CMK (cell line): Measurements from ENCODE around the gene CUX1.
"Not testable (repeated sequence)": the region's sequence is repeated elsewhere in the genome, so short reads cannot be mapped to it uniquely, and the experiment has no call there.

Source experiments
- DNase-seq: peaks from one replicate; pipeline ENCODE4 v3.0.0-alpha.2; 2010; ENCODE audit warnings: low read depth

Gene CUX1

DNA sequence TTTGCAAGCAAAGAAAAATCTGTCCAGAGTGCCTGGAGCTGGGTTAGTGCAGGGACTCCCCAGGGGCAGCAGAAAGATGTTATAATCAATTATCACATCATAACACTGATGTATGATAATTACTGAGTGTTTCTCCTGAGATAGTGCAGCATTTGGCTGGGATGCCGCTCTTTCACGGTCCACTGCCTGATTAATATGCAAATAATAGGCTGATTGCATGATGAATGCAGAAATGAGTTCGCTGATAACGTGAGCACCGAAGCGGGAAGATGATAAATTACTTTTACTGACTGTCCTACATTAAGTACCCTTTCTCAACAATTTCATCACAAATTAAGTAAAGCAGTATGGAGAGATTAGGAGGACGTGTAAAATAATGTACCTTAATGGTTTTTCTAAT lies 397.8 kb downstream of the CUX1 start:
- no peak for DNase-seq

DNA sequence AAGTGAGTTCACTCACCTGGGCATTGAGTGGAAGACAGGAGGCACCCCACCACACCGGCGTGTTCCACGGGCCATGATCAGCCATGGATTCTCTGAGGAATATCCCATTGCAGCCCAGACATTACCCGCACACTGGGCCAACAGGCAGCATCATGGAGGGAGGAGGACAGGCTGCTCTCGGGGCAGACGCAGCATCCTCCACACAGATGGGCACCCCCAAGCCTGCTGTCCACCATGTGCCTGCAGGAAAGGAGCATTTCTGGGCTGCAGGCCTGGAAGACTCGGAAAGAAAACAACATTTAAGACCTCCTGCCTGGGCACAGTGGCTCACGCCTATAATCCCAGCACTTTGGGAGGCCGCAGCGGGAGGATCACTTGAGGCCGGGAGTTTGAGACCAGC lies 398.3 kb downstream of the CUX1 start:
- no peak for DNase-seq

DNA sequence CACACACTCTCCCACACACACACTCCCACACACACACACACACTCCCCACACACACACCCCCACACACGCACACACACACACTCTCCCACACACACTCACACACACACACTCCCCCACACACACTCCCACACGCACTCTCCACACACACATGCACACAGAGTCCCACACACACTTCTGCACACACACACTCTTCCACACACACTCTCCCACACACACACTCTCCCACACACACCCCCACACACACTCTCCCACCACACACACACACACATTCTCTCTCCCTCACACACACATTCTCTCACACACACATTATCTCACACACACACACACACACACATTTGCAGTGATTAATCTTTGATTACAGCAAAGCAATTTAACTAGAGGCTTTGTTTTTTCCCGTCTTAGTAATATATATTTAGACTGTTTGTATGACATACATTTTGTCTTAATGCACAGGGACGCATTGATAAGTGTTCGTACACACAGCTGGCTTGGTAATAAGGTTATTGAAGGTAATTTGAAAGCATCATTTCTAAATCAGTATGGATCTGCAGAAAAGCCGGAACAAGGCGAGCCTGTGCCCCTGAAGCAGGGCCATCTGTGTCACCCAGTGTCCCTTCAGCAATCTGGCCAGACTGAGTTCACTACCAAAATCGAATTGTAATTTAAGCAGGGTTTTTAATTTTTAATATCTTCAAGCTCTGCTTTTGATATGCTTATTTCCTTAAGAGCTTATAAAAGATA lies 399.3 kb downstream of the CUX1 start:
- DNase-seq, result no peak

DNA sequence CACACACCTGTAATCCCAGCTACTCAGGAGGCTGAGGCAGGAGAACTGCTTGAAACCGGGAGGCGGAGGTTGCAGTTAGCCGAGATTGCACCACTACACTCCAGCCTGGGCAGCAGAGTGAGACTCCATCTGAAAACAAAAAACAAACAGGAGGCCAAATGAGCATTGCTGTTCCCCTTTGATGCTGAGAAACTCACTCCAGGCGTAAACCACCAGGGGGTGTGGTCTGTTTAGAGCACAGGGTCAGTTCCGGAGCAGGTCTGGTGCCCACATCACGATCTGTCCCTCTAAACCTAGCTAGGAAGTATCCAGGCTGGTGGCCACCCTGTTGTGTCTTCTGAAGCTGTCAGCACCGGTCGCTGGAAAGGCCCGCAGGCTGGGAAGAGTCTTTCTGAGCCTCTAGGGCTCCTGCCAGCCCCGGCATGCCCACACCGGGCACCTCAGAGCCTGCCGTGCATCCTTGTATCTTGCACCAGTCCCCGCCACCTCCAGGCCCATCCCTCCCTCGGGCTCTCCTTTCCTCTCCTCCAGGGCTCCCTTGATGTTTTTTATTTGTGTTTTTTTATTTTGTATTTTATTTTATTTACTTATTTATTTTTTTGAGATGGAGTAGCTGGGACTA lies 402.9 kb downstream of the CUX1 start:
- DNase-seq, result no peak

DNA sequence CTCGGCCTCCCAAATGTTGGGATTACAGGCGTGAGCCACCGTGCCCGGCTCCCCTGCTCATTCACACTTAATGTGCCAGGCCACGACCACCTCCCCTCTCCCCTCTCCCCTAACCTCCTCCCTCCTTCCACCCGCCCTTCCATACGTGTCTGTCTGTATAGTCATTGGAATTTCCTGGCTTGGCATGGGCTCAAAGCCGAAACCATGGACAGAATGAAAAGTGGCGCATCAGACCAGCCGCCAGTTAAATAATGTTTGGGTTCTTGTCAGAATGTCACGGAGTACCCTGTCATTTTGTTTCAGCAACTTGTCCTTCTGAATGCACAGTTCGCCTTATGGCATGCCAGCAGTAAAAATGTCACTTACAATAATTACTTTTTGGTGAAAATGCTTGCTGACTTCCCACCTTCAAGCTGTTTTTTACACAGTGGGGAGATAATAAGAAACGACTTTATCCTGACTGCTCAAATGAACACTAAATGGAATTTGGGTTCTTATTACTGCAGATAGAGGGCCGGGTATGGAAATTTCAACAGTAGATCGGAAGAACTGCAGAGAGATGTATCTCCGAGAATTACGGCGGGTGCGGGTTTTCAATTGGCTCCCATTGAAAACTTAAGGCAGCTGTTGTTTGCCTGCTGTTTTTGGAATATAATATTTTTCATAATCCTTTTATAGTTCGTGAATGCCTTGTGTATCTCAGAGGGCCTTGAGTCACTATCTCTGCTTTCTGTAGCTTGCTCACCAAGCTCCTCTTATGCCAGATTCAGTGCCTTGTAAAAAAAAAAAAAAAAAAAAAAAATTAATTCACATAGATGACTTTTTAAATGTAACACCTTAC lies 403.8 kb downstream of the CUX1 start:
- DNase-seq, result no peak

DNA sequence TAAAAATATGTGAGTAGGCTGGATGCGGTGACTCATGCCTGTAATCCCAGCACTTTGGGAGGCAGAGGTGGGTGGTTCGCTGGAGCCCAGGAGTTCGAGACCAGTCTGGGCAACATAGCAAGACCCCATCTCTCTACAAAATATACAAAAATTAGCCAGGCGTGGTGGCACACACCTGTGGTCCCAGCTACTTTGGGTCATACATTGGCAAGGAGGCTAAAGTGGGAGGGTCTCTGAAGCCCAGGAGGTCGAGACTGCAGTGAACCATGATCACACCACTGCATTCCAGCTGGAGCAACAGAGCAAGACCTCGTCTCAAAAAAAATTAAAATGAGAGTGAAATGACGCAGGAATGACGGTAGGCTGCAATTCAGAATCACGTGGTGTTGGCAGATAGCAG lies 404.5 kb downstream of the CUX1 start:
- DNase-seq, result no peak

DNA sequence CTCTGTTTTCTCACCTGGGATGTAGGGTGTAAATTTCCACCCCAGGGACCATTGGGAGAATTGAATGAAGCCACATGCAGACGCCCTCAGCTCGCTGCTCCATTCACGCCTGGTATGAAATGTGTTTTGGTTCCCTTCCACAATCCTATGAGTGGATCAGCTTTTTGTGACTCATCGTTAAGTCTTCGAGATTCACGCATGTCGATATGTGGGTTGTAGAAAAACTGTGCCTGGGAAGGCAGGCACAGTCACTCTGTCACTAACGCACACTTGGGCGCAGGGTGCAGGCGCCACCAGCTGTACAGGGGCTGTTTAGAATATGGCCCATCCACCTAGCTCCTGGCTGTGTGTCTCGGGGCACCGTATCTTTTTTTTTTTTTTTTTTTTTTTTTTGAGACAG lies 405.0 kb downstream of the CUX1 start:
- no peak for DNase-seq

DNA sequence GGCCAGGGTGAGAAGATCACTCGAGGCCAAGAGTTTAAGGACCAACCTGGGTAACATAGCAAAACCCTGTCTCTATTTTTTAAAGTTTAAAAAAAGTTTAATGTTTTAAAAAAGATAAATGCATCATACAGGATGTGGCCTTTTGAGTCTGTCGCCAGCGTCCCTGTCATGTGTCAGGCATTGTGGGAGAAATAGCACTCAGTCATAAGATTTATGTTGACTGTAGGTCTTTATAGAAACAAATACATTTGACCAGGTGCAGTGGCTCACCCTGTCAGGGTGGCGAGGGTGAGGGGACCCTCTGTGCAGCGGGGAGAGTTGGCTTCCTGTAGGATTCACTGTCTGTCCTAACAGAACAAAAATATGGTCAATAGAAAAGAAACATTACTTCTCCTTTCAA lies 405.8 kb downstream of the CUX1 start:
- no peak for DNase-seq

DNA sequence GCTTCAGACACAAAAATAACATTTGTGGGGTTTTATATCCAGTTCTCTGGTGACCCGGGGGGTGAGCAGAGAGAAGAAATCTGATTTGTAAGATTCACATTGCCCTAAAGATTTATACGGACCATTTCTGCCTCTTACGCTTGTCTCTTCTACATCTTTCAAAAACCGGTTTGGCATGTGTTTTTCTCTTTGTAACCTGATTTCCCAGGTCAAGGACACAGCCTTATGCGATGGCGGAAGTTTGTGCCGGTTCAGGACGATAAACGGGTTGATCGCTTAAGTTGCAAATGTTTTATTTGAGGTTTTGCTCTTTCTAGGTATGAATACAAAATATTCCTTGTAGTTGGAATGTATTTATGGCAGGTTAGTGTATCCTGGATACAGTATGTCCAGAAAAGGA lies 407.6 kb downstream of the CUX1 start:
- DNase-seq, result no peak

DNA sequence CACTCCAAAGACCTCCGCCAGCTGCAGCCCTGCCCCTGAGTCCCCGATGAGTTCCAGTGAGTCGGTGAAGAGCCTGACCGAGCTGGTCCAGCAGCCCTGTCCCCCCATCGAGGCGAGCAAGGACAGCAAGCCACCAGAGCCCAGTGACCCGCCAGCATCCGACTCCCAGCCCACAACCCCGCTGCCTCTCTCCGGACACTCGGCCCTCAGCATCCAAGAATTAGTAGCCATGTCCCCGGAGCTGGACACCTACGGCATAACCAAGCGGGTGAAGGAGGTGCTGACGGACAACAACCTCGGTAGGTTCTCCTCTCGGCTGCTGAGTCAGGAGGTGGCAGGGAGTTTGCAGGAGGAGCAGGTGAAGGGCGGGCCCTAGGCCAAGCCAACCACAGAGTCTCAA lies 409.9 kb downstream of the CUX1 start:
- DNase-seq, result no peak

DNA sequence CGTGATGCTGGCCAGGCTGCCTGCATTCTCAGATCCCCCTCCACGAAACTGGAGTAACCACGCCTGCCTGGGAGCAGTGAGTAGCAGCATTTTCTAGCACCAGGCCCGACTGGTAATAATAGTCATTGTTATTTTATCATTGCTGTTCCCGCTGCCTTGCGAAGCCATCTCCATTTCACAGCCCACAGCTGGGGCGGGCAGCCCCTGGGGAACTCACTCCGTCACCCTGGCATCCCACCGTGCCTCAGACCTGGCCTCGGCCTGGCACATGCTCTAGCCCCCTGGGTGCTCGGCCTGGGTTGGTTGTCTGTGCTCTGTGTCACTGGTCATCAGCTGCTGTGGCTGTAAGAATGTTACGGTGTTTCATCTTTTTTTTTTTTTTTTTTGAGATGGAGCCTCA lies 411.5 kb downstream of the CUX1 start:
- no peak for DNase-seq

DNA sequence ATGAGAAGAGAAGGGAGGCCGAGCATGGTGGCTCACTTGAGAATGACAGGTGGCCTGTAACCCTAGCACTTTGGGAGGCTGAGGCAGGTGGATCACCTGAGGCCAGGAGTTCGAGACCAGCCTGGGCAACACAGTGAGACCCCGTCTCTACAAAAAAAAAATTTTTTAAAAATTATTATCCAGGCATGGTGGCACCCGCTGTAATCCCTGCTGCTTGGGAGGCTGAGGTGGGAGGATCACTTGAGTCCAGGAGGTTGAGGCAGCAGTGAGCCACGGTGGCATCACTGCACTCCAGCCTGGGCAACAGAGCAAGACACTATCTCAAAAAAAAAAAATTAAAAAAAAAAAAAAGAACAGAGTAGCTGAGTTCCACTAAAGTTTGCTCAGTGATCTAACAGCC lies 412.7 kb downstream of the CUX1 start:
- not testable (repeated sequence) for DNase-seq

DNA sequence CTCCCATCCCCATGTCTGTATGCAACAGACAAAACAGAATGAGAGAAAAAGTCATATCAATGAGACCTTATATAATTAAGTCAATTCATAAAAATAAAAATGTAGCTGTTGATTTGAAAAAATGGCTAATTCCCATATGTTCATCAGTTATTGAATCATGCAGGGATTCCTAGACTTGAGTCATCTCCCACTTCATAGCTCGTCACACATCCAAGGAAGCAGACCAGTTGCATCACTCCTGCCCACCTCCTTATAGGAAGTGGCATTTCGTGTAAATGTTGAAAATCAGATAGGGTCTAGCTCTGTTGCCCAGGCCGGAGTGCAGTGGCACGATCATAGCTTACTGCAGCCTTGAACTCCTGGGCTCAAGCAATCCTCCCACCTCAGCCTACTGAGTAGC lies 413.2 kb downstream of the CUX1 start:
- no peak for DNase-seq

DNA sequence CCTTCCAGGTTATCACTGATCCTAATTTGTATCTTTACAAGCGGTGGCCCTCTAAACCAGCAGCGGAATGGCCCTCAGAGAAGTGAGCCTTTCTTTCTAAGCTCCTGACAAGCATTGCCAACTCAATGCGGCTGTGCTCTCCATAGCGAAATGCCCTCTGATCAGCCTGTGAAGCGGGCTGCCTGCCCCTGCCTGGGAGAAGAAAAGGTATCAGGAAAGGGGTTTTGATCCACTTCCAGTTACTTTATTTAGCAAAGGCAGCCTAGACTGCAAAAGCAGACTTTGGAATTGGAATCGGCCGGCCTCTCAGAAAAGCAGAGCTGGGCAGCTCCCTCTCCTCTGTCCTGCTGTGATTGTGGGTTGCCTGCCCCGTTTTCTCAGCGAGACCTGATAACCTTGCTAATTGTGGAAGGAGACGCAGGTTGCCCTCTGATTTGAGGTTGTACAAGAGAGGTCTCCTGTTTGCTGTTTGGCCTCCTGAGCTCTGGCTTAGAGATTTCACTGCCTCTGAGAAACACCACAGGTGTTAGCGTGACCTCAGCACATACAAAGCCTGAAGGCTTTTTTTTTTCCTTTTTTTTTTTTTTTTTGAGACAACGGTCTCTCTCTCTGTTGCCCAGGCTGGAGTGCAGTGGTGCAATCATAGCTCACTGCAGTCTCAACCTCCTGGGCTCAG lies 415.3 kb downstream of the CUX1 start:
- no peak for DNase-seq

DNA sequence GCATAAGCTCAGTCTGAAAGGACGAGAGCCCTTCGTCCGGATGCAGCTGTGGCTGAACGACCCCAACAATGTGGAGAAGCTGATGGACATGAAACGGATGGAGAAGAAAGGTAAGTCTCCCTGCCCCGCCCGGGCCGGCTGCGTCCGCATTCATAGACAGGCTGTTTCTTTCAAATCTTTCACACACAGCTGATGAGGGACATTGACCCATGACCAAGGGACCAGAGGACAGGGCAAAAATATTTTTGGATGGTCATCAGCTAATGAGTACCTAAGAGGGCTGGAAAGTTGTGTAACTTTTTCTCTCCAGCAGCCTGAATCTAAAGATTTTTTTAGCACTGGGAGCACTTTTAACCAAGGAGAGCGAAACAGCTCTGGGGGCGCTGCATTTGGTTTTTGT lies 416.7 kb downstream of the CUX1 start:
- DNase-seq, result no peak

DNA sequence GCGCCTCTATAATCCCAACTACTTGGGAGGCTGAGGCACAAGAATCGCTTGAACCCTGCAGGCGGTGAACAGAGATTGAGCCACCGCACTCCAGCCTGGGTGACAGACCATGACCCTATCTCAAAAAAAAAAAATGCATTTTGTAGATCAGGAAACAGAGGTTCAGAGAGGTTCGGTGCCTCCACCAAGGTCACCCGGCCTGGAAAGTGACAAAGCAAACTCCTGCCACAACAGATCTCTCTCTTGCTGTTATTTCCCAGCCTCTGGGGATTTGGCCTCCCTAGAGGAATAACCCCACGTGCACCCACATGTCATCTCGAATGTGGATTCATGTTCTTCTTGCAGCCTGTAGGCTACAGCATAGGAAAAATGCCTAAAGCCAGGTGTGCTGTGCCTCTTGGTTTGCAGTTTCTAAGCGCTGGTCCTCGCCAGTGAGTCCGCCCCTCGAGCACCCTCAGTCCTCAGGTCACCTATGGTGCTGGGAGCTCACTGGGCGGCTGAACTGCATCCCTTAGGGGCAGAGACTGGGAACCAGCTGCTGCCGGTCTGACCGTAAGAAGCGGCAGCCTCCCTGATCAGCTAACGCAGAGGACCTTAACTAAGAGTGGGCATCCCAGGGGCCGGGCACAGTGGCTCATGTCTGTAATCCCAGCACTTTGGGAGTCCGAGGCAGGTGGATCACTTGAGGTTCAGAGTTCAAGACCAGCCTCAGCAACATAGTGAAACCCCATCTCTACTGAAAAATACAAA lies 417.6 kb downstream of the CUX1 start:
- DNase-seq, result no peak

DNA sequence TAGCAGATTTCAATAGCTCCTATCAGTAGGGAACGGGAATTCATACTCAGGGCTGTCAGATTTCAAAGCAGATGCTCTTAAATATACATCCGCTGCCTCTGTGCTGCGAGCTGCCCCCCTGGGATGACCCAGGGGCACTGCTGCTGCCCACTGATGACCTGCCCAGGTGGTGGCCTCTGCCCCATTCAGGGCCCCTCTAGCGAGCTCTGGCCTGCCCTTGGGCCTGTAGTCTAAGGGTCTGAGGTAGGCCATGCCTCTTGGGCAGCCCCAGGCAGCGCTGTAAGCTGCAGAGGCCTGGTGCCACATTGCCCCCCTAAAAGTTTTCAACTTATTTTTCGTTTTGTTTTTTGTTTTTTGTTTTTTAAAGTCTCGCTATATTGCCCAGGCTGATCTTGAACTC lies 418.7 kb downstream of the CUX1 start:
- no peak for DNase-seq

DNA sequence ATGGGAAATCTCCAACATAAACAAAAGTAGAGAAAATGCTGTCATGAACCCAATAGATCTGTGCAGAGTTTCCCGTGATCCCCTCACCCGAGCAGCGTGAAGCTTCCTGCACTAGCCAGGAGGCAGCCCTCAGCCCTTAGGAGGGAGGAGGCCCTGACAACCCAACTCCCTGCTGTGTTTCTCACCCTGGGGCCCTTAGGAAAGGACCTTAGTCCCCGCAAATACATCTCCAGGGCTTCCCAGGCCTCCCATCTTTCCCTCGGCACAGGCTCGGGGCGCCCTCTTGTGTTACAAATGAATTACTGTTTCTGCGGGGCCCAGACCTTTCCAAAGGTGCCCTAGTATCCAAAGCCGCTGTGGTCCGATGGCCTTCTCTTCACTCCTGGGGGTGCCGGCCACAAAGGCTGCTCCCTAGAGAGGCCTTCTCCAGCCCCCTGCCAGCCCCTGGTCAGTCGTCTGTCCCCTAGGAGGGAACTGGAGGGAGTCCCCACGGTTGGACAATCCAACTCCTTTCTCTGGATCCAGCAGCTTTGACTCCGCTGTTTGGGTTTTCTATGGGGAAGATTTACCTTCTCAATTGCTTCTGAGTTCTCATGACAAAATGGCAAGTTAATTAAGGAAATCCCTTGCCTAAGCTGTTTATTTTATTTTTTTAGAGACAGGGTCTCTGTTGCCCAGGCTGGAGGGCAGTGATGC lies 419.3 kb downstream of the CUX1 start:
- DNase-seq, result no peak

DNA sequence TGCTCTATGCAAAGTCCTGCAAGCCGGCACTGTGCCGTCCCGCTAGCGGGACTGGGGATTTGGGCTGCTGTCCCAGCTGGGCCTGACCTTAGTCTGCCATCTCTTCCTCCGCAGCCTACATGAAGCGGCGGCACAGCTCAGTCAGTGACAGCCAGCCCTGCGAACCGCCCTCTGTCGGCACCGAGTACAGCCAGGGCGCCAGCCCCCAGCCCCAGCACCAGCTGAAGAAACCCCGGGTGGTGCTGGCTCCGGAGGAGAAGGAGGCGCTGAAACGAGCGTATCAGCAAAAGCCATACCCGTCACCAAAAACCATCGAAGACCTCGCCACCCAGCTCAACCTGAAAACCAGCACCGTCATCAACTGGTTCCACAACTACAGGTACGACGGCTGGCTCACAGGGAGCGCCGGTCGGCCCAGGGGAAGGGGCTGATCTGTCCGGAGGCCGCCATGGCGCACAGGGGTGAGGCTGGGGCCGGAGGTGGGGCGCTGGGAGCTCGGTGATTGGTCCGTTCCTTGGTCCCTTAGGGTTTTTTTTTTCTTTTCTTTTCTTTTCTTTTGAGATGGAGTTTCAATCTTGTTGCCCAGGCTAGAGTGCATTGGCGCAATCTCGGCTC lies 421.9 kb downstream of the CUX1 start:
- DNase-seq, result no peak

DNA sequence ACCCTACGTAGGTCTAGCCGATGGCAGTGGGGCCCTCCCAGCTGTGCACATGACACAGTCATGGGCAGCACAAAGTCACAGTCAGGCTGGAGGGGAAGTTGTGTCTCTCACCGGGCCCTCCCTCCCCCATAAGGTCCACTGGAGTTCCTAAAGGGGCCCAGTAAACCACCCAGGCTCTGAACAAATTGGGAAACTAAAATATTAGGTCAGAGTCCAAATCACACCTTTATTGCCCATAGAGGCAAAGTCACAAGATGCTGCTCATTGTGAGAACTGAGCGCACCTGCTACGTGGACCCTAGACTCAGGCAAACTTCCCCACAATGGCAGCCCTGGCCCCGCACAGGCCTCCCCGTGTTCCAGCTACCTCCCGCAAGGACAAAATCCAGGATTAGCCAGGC lies 424.0 kb downstream of the CUX1 start:
- no peak for DNase-seq

DNA sequence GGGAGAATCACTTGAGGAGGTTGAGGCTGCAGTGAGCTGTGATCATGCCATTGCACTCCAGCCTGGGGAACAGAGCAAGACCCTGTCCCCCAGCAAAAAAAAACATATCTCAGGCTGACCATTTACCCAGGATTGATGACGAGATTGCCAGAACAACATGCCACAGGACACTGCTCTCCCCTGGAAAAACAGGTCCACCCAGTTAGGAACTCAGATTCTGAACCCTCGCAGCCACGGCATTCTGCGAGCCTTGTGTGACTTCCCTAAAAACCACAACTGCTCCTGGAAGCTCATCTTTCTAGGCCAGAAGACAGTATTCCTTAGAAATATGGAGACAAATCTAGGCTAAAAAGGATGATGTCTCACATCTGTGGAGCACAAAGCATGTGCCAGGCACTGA lies 427.2 kb downstream of the CUX1 start:
- no peak for DNase-seq
